GM18873 (cell line): ENCODE results near the gene SLC25A6.
"Not testable (repeated sequence)": the region's sequence is repeated elsewhere in the genome, so short reads cannot be mapped to it uniquely, and the experiment has no call there.

ENCODE experiments used
- ATAC-seq: cut with Tn5 transposase; IDR thresholded peaks from one replicate; pipeline ENCODE4 v1.9.1; 2021; ENCODE audit warnings: mild to moderate bottlenecking, moderate library complexity, moderate number of reproducible peaks; ENCODE audit not compliant: unreplicated experiment, low FRiP score

SLC25A6 gene

DNA sequence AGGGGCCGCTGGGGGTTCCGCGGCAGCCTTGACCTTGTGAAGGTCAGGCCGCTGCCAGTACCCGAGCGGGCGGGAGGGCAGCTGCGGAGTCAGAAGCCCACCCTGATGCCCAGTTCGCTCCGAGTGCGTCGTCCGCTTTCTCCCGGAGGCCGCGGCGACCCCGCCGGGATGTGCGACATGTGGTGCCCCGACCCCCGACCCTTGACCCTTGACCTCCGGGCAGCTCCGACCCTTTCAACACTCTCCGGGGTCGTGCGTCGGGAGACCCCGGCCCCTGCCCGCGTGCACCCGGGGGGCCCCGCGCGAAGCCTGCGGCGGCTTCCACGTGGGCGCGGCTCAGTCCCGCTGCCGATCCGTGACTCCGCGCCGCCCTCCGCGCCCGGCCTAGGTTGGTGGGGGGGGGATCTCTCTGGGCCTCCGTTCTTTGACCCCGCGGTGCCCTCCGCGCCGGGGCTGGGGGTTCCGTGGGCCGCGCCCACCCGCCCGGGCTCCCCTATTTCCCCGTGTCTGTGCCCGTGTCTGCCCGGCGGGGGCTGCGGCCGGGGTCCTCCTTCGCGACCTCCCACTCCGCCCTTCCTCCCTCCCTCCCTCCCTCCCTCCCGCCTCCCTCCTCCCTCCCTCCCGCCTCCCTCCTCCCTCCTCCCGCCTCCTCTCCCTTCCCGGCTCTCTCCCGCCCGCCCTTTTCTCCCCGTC lies 609 bp upstream of the SLC25A6 start:
- no peak for ATAC-seq

GRCh38 chrX:1391370-1391706 lies 575 bp downstream of the SLC25A6 start:
- no peak for ATAC-seq

DNA sequence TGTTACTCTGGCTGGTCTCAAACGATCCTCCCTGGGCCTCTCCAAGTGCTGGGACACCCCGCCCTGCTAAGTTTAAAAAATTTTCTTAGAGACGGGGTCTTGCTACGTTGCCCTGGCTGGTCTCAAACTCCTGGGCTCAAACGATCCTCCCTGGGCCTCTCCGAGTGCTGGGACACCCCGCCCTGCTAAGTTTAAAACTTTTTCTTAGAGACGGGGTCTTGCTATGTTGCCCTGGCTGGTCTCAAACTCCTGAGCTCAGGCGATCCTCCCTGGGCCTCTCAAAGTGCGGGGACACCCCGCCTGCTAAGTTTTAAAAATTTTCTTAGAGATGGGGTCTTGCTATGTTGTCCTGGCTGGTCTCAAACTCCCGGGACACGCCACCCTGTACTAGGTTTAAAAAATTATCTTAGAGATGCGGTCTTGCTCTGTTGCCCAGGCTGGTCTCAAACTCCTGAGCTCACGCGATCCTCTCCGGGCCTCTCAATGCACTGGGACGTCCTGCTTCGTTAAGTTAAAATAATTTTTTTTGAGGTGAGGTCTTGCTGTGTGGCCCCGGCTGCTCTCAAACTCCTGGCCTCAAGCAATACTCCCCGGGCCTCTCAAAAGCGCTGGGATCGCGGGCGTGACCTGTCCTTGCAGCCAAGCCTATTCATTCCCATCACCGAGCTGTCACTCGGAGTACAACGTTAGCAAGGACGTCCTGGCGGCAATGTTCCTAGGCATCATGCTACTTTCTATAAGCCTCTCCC lies 1.1 kb downstream of the SLC25A6 start:
- ATAC-seq: no peak

DNA sequence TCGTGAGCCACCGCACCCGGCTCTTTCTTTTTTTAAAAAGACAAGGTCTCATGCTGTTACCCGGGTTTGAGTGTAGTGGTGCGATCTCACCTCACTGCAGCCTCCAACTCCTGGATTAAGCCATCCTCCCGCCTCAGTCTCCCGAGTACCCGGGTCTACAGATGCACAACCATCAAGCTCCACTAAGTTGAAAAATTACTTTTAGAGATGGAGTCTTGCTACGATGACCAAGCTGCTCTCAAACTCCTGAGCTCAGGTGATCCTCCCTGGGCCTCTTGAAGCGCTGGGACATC lies 2.0 kb downstream of the SLC25A6 start:
- ATAC-seq: no peak

GRCh38 chrX:1389181-1389992 lies 2.5 kb downstream of the SLC25A6 start:
- ATAC-seq: no peak

DNA sequence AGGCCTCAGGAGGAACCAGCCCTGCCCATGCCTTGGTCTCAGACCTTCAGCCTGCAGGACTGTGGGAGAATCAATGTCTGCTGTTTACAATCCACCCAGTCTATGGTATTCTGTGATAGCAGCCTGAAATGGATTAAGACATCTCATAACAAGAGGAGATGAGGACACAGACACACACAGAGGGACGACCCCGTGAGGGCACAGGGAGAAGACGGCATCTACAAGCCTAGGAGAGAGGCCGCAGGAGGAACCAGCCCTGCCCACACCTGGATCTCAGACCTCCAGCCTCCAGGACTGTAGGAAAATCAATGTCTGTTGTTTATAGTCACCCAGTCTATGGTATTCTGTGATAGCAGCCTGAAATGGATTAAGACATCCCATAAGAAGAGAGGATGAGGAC lies 3.3 kb downstream of the SLC25A6 start:
- ATAC-seq: no peak

DNA sequence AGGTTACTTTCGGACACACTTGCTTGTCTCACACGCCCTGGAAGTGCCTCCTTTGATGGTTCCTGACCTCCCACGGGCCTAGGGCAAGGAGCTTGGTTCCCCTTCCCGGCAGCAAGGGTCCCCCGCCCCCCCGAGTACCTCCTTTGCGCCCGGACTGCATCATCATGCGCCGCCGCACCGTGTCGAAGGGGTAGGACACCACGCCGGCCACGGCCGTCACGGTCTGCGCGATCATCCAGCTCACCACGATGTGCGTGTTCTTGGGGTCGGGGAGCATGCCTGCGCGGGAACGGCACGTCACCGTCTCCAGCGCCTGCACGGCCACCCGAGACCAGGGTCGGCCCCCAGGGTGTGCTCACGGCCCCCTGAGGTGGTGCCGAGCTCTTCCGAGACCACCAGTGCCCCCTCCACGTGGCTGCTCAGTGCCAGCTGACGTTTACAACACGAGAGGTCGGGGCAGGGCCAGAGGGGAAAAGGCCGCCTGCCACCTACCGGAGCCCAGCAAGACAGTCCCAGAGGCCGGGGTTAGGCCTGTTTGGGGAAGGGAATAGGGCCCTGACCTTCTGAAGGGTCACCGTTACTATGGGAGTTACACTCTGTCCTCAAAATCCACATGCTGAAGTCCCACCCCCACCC lies 4.7 kb downstream of the SLC25A6 start:
- ATAC-seq: no peak

- no peak for ATAC-seq
Observed at GRCh38 chrX:1386338-1387127, 5.4 kb downstream of the SLC25A6 start.

- ATAC-seq: no peak
Observed at GRCh38 chrX:1385253-1386223, 6.4 kb downstream of the SLC25A6 start.

- ATAC-seq: no peak
Observed at GRCh38 chrX:1384658-1385252, 7.2 kb downstream of the SLC25A6 start.

GRCh38 chrX:1380672-1381233 lies 11.2 kb downstream of the SLC25A6 start:
- ATAC-seq: no peak

- no peak for ATAC-seq
Observed at GRCh38 chrX:1378306-1378759, 13.6 kb downstream of the SLC25A6 start.

DNA sequence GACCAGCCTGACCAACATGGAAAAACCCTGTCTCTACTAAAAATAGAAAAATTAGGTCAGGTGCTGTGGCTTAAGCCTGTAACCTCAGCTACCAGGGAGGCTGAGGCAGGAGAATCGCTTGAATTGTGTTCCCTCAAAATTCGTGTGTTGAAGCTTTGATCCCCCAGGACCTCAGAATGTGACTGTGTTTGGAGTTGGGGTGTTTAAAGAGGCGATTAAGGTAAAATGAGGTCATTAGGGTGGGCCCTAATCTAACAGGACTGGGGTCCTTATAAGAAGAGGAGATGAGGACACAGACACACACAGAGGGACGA lies 23.6 kb downstream of the SLC25A6 start:
- no peak for ATAC-seq

DNA sequence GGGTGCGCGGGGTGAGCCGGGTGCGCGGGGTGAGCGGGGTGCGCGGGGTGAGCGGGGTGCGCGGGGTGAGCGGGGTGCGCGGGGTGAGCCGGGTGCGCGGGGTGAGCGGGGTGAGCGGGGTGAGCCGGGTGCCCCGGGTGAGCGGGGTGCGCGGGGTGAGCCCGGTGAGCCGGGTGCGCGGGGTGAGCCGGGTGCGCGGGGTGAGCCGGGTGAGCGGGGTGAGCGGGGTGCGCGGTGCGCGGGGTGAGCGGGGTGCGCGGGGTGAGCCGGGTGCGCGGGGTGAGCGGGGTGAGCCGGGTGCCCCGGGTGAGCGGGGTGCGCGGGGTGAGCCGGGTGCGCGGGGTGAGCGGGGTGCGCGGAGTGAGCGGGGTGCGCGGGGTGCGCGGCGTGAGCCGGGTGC lies 25.6 kb downstream of the SLC25A6 start:
- not testable (repeated sequence) for ATAC-seq

DNA sequence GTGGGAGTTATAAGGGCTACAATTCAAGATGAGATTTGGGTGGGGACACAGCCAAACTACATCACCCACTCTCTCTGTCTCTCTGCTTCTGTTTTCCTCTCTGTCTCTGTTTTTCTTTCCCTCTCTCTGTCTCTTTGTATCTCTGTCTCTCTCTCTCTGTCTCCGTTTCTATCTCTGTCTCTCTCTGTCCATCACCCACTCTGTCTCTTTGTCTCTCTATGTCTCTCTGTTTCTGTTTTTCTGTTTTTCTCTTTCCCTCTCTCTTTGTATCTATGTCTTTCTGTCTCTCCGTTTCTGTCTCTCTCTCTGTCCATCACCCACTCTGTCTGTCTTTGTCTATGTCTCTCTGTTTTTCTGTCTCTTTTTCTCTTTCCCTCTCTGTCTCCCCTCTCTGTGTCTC lies 30.0 kb downstream of the SLC25A6 start:
- no peak for ATAC-seq

DNA sequence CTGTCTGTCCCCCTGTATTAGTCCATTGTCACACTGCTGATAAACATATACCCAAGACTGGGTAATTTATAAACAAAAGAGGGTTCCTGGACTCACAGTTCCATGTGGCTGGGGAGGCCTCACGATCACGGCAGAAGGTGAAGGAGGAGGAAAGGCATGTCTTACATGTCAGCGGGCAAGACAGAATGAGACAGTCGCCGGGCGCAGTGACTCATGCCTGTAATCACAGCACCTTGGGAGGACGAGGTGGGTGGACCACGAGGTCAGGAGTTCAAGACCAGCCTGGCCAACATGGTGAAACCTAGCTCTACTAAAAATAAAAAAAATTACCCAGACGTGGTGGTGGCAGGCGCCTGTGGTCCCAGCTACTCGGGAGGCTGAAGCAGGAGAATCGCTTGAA lies 30.6 kb downstream of the SLC25A6 start:
- ATAC-seq: no peak

DNA sequence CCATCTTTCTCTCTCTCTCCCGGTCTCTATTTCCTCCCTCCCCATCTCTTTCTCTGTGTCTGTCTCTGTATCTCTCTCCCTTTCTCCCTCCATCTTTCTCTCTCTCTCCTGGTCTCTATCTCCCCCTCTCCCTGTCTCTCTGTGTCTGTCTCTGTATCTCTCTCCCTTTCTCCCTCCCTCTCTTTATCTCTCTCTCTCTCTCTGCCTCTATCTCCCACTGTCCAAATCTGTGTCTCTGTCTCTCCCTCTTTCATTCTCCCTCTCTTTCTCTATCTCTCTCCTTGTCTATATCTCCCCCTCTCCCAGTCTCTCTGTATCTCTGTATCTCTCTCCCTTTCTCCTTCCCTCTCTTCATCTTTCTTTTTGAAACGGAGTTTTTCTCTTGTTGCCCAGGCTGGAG lies 31.7 kb downstream of the SLC25A6 start:
- ATAC-seq: no peak

DNA sequence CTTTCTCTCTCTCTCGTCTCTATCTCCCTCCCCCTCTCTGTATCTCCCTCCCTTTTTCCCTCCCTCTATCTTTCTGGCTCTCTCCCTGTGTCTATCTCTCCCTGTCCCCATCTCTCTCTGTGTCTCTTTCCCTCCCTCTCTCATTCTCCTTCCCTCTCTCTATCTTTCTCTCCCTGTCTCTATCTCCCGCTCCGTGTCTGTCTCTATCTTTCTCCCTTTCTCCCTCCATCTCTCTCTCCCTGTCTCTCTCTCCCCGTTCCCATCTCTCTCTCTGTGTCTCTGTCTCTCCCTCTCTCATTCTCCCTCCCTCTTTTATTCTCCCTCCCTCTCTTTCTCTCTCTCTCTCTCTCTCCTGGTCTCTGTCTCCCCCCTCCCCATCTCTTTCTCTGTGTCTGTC lies 32.4 kb downstream of the SLC25A6 start:
- no peak for ATAC-seq
